GM21360 (cell line): Measurements from ENCODE around the gene IGSF22.

ENCODE experiments used
- ATAC-seq: cut with Tn5 transposase; IDR thresholded peaks from one replicate; pipeline ENCODE4 v1.9.1; 2021; ENCODE audit warnings: mild to moderate bottlenecking, moderate library complexity; ENCODE audit not compliant: unreplicated experiment

The IGSF22 gene

DNA sequence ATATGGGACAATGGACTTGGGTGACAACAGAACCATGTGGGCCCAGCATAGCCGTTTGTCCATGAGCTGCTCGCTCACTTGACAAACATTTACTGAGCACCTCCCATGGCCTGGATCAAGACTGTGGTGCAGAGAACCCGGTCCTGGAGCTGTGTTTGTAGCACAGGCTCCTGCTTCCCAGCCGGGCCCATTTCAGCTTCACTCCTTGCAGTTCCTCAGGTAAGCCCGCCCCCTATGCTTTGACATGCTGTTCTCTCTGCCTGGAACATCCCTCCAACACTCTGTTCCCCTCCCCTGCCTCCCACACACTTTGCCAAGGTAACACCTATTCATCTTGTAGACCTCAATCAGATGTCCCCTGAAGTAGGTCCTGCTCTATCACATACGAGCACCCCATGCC, 19.3 kb upstream of the IGSF22 start:
- ATAC-seq, result no peak

DNA sequence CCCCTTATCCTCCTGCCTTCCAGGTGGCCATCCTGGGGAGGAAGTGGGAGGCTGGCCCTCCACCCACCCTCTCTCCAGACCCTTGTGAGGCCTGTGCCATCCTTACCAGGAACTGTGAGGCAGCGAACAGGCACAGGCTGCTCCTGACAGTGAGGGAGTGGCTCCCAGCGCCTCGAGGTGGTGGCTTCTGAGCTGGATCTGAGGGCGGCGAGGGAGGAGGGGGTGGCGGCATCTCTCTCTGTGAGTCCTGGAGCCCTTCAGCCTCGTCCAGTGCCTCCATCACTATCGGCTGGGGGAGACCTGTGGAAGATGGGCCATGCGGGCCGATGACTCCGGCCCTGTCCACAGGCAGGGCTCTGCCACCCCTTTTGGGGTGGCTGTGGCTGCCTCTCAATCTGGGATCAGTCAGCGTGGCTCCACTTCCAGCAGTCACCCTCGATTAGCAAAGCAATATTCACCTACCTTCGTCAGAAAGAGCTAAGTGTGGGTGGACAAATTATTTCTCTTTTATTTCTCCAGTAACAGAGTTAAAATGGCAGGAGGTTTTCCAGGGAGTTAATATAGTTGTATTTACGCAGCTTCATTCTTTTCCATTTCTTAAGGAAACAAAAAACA, 18.0 kb upstream of the IGSF22 start:
- ATAC-seq, result no peak

DNA sequence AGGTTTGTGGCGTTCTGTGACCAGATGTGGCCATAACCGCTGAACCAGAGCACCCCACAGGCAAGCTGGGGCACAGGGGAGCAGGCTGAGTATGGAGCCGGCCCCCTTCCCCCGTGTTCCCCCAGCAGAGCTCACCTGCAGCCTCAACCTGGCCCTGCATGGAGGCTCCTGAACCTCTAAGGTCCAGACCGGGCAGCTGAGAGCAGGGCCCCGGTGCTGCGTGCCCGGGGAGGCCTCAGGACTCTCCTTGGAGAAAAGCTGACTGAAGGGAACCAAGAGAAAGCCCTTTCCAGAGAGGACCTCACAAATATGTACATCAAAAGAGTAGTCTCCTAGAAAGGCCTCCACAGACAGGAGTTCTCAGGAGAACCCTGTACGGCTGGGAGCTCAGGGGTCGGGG, 17.4 kb upstream of the IGSF22 start:
- no peak for ATAC-seq

DNA sequence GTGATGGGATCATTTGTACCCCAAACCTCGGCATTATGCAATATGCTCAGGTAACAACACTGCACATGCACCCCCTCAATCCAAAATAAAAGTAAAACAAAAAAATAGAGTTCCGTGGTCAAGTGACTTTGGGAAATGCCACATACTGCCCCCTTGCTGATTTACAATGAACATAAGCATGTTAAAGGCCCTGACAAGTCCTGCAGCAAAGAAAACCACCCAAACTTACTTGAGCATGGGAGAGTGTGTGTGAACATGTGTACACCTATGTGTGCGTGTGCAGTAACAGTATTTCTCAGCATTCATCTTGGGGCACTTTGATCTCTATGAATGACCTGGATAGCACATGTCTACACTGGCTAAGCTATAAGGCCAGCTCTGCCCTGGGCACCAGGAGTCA, 15.8 kb upstream of the IGSF22 start:
- no peak for ATAC-seq

DNA sequence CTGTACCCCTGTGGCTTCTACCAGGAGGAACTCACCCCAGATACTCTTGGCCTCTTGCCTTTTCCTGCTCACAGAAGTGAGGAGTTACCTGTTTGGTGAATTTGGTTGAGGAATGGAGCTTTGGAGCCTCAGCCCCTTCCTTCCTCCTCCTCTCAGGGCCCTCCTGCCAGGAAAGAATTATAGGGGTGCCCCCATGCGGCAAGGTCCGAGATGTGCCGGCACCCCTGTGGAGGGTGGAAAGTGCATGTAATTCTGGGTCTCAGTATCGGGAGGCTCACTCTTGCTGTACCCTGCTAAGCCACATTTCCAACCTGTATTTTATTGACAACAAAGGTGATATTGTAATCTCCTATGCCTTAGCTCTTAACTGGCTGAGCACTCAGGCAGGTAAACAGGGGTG, 13.7 kb upstream of the IGSF22 start:
- ATAC-seq, result no peak

DNA sequence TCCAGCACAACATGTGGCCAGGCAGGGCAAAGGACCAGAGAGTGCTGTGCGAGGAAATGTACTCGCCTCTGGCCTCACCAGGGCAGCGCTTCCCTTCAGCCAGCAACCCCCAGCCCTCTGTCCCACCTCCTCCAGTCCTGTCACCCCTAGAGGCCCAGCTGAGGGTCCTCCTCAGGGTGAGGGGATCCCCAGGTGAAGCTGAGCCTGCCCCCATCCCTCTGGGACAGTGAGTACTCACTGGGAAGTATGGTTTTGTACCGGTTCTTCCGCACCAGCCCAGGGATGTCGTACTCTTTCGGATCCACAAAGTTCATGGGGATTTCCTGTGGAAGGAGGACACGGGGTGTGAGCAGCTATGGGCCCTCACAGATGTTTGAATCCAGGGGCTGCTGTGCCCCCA, 11.7 kb upstream of the IGSF22 start:
- ATAC-seq, result no peak

DNA sequence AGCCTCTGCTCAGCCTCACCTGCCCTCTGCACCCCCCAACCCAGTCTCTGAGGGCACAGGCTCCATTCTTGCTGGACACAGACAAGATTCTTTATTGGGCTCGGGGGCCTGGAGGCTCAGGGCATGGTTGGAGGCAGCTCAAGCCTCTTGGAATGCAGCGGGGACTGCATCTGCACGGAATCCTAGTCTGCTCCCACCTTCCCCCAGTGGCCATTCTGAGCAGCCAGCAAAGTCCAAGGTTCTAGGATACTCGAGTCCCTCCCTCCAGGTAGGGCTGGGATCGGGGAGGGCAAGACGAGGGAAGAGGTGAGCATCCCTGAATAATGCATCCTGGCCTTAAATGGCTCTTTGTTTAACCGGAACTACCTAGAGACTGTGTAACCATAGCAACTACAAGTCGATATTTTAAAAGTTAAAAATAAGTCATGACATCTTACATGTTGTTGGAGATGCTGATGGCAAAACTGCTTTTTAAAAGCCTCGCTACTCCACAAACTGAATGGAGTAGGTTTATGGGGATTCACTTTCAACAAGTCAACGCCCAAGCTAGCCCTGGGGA, 10.7 kb upstream of the IGSF22 start:
- ATAC-seq, result no peak

DNA sequence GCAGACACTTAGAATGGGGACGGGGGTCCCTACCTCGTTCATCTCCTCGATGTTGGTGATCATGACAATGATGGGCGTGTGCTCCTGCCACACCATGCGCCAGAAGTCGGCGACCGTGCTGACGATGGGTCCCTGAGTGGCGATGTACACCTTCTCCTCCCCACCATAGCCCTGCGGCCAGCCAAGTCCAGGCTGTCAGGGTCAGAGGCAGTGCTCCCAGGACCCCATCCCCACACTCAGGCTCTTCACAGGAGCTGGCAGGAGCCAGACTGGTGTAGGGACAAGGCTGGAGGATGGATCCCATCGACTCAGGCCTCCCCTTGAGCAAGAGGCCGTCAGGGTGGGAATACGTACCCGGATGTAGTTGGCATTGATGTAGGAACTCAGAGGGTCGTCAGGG, 7.2 kb upstream of the IGSF22 start:
- no peak for ATAC-seq

DNA sequence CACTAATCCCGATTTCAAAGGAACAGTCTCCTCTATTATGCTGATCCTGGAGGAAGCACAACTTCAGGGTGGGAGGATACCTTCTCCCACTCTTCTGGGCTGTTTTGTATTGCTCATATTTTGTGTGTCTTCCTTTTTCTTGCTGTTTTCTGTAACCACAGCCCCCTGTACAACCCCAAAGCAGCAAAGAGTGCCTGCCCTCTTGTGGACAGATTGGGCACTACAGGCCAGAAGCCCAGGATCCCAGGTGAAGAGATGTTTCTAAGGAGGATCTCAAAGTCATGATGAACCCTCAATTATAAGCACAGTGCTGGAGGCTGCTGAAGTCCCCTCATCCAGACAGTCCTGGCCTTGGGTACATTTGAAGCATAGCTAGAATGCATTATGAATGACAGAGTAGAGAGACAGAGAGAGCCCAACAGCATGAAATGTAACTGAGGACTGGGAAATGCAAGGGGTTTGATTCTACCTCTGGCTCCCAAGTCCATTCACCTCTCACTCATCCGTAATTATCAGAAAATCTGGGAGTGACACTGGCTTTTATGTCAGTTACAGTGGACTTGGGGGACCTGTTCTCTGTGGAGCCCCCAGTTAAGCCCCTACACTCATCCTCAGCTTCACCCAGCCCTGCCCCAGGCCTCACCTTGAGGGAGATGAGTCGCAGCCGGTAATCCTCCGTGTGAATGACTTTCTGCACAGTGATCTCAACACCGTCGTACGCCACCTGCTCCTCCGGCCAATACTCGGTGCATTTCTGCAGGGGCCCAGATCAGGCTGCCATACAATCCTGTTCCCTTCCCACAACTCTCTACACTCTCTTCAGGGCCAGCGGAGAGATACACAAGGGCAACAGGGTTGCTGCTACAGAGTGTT, 6.2 kb upstream of the IGSF22 start:
- ATAC-seq, result no peak

DNA sequence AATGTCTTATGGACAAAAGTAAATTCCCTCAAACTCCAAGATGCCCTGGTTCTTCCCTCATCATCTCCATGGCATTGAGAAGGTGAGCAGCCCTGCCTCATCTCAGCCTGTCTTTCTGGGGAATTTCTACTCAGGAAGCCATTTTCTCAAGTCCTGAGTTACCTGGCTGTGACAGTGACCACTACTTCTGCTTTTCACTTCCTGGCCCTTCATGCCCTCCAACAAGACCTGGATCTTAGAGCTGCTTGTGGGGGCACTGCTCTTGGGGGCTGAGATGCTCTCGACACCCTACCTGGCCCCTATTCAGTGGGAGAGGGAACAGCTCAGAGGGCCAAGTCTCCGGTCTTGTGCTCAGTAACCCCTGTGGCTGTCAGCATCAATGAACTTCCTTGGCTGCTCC, 5.5 kb upstream of the IGSF22 start:
- ATAC-seq, result no peak

DNA sequence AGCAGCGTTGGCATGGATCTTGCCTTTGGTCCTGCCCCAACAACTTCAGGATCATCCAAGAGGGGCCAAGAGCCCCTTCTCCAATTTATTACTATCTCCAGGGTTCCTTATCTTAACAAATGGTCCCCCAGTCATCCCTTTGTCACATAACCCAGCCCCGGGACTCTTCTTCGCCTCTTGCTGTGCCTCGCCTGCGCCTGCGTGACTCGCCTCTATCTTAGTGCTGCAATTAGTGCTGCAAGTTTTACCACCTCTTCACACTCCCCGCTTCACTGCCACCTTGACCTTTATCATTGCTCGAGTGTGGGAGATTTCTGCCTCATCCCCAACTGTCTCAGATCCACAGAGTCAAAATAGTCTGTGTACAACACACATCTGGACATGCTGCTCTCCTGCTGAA, 4.0 kb upstream of the IGSF22 start:
- ATAC-seq, result no peak

DNA sequence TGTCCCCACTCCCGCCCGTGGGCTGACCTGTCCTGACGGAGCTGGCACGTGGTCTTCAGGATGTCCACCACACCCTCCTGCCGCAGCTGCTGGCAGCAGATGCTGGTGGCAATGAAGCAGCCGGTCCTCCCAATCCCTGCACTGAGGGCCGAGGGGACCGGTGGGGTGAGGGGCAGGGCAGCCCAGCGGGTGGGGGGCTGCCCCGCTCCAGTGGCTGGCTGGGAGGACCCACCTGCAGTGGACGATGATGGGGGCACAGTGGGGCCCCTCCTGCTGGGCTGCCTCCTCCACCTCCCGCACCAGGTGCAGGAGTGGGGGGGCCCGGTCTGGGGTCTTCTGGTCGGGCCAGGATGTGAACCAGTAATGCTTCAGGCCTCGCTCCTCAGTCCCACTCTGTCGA, 3.4 kb upstream of the IGSF22 start:
- no peak for ATAC-seq

DNA sequence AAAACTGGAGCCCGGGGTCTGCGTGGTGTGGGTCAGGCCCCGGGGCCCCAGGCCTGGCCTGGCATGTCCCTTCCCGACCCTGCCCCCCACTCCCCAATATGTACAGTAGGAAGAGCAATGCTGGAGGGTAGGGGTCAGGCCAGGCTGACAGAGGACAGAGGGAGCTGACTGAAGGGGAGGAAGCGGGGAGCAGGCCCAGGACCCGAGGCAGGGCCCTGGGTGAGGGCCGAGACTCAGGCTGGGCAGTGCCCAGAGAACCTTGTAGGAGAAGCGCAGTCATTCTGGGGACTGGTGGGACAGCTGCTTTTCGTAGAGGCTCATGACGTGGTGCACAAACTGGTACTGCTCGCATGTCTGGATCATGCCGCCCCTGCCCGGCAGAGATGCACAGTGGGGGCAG, 2.7 kb upstream of the IGSF22 start:
- ATAC-seq, result no peak

DNA sequence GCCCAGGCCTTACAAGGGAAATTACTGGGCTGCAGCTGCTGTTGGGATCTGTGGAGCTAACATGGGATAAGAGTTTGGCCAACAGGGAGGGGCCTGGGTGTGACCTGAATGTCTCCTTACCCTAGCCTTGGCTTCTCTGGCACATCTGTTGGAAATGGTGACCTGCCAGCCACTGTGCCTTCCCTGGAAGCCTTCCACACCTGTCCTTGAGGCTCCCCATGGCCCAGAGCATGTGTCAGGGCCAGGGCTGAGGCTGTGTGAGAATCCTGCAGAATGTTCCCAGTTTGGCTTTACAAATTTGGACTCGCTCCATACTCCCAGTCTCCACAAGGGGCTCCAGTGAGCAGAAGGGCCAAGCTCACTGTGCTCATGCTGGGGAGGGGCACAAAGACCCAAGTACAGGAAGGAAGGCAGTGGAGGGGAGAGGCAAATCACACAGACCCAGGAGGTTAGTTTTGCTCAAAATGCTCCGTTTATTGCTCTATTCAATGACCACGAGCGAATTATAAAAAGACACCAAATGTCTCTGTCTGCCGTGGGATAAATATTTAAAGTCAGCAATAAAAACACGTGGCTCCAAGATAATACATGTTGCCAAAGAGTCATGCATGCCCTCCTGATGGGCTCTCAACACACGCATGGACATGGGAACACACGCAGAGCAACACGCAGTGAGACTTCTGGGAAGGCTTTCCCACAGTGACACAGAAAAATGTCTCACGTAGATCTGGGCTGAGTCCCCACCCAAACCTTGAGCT, 1.7 kb upstream of the IGSF22 start:
- ATAC-seq, result peak; percentile 48

DNA sequence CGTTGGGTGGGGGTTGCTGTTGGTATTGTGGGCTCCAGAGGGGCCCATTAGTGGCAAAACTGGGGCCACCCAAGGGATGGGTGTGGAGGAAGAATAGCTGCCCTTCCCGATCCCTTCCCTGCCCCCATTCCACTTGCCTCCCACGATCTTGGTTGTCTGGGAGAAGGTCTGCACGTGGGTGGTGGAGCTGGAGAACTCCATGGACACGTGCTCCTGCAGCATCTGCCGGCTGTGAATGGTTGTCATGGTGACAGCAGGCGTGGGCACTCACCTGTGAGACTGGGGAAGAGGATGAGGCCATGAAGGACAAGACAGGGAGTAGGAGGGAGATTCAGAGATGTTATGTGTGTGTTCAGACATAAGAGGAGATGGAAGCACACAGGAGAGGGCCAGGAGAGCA, 2.0 kb downstream of the IGSF22 start:
- ATAC-seq, result no peak

DNA sequence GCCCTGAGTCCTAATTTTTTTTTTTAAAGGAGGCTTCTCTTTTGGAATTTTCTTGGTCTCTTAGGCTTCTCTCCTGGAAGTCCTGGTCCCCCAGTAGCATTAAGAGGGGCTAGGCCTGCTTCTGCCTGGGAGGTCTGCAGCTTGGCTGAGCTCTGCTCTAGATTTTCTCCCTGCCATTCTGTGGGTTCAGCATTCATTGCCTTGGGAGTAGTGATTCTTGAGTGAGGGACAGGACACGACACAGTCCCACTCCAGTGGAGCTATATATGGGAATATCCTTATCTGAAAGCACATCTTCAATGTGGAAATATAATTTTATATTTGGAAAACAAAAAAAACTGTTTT, 3.7 kb downstream of the IGSF22 start:
- no peak for ATAC-seq

DNA sequence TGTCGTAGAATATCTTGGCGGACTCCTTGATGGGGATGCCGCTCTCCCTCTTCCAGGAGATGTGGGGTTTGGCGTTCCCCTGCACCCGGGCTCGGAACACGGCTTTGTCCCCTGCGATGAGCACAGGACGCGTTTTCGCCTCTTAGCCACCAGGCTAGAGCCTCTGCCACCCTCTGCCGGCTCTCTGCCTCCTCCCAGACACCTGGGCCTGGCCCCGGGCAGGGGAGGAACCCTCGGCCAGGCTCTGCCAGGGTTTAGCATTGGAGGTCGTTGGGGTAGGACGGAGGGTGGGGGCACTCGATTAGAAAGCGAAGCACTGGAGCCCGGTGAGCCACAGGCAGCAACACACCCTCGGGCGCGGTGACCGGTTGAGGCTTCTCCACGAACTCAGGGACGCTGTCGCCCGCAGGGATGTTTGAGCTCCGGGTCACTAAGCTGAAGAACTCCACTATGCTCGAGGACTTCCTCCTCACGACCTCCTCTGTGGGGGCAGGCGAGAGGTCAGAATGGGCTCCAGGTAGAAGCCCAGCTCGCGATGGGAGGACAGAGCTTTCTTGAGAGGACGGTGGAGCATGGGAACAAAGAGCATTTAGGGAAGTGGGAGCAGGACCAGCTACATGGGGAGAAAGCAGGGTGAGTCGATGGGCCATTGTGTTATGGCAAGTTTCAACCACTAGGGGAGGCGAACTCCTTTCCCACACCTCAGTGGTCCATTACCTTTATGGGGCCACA, 4.3 kb downstream of the IGSF22 start:
- no peak for ATAC-seq

DNA sequence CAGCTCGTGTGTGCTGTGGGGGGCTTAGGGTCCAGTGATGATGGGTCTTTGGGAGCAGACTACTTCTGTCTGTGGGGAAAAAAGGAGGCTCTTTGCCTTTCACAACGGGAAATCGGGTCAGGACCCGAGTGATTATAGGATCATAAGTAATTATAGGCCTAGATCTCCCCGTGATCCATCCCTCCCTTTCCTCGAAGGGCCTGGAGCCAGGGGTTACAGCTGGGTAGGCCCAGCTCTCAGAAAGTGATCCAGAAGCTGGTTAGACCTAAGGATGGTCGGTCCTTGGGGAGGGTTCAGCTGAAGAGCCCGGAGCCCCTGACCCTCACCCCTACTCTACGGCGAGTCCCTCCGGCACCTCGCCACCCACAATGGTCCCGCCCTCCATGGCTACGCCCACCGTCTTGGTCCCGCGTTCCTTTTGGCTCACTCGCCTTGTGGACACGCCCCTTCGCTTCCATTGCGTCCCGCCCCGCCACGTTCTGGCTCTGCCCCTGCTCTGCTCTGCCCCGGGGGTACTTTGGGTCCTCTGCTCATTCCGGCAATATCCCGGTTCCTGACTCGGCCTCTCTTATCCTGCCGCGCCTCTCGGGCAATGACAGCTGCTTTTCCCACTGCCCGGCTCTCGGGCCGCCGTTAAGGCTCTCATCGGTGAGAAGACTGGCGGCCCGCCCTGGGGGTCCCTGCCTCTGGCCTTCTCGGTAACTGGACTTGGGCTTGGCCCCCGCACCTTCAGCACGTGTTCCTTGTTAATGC, 5.0 kb downstream of the IGSF22 start:
- ATAC-seq, result peak; percentile 66

DNA sequence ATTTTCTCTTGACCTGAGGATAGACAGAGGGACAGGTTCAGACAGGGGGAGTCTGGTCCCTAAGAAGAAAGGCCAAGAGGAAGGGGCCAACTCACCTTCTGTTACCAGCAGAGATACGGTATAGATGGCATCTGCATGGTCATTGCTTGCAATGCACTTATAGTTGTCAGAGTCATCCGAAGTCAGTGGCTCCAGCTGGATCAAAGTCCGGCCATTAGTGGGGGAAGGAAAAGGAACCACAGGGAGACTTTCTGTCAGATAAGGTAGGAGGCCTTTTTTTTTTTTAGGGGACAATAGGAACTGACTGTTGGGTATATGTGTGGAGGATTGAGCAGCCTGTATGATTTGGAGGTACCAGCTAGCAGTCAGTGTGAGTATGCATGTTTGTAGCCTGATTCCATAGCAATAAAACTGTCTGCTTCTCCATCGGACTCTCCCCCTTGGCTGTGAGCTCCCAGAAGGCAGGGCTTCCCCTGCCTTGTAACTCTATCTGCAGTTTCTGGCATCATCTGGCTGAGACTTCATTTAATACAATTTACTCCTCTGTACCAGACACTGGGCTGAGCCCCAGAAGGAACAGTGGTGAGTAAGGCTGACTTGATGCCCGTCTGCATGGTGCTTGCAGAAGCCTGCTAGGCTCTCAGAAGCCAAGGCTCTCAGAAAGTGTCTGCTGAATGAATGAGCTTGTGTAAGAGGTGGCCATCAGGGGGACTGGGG, 5.7 kb downstream of the IGSF22 start:
- no peak for ATAC-seq

DNA sequence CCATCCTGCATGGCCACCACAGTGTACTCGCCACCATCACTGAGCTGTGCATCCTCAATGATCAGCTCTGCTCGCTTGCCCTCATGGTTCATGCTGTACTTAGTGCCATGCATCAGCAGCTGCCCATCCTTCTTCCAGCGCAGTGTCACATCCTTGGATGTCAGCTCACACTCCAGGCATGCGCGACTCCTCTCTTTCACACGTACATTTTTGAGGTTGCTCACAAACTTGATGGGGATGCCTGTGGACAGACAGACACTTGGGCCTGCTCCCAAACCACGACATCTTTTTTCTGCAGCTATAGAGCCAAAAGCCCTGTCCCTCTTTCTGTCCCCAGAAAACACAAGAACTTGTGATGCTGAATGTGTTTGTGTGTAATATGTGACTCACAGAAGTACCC, 10.5 kb downstream of the IGSF22 start:
- no peak for ATAC-seq
